ENCODE data around the gene HES1. TPM values are rescaled to one million over a fixed set of nuclear protein-coding genes. Genes with fewer than 3 reads are reported as not detected.

Gene HES1
- total and polyA plus RNA-seq, 10 of the 15 experiments (the other 5 are each of a cell fraction or from before 2014, with no cell fraction given): 0.46 to 5.3 (median 2.3) TPM

DNA sequence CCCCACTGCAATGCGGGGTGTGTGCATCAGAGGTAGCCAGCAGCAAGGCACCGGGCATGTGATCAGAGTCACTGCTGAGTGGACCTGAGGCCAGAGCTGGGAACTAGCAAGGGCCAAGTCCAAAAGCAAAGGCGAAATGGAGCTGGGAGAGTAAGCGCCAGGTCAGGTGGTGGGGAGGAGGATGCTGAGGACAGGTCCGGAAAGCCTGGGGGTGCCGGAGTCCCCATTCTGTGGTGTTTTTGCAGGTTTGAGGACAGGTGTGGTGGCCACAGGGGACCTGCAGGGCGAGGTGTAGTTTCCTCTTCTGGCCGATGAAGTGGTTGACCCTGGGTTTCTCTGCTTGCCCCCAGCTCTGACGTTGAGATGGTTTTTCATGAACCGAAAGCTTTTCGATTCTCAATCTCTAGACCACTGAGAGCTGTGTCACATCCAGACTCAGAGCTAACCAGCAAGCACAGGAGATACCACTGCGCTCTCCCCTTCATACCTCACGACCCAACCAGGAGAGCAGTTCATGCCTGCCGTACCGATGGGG, 35.0 kb upstream of the HES1 start (continued):
- TF ChIP-seq SMAD1 (IDR thresholded peaks at IDR 0.05; ENCODE audit: low read depth, partially characterized antibody) (no peak), GATAD2B (conservative IDR thresholded peaks at IDR 0.05; ENCODE audit: low read depth) (no peak), LARP7 (IDR thresholded peaks at IDR 0.05) (no peak), EZH2 (IDR thresholded peaks at IDR 0.05; ENCODE audit: borderline replicate concordance, control insufficient read depth, low read depth, low read length) (no peak), PML (IDR thresholded peaks at IDR 0.05; ENCODE audit: low read length) (no peak), MLLT1 (IDR thresholded peaks at IDR 0.05) (peak; percentile 57; the same call in 1 of the 2 replicates), KLF5 (IDR thresholded peaks at IDR 0.05; ENCODE audit: partially characterized antibody) (no peak), JUND (IDR thresholded peaks at IDR 0.05; ENCODE audit: low read depth, low read length) (no peak), IRF5 (IDR thresholded peaks at IDR 0.05; ENCODE audit: borderline replicate concordance) (no peak), CBX3 (IDR thresholded peaks at IDR 0.05; ENCODE audit: borderline replicate concordance, low read depth) (no peak), ZNF622 (IDR thresholded peaks at IDR 0.05) (no peak), POU2F2 (IDR thresholded peaks at IDR 0.05; ENCODE audit: borderline replicate concordance, low read depth, low read length) (peak; percentile 60; the same call in 1 of the 3 replicates), SREBF1 (IDR thresholded peaks at IDR 0.05; ENCODE audit: low read length) (no peak), BCL11A (IDR thresholded peaks at IDR 0.05; ENCODE audit: low read depth, low read length) (peak; percentile 56), BCL3 (IDR thresholded peaks at IDR 0.05; ENCODE audit: borderline replicate concordance, insufficient read depth, low read depth, low read length, poor library complexity, severe bottlenecking) (no peak)
- TF ChIP-seq, protein P1, sequence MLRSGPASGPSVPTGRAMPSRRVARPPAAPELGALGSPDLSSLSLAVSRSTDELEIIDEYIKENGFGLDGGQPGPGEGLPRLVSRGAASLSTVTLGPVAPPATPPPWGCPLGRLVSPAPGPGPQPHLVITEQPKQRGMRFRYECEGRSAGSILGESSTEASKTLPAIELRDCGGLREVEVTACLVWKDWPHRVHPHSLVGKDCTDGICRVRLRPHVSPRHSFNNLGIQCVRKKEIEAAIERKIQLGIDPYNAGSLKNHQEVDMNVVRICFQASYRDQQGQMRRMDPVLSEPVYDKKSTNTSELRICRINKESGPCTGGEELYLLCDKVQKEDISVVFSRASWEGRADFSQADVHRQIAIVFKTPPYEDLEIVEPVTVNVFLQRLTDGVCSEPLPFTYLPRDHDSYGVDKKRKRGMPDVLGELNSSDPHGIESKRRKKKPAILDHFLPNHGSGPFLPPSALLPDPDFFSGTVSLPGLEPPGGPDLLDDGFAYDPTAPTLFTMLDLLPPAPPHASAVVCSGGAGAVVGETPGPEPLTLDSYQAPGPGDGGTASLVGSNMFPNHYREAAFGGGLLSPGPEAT (IDR thresholded peaks at IDR 0.05; ENCODE audit: low read depth): no peak
- TF ChIP-seq, protein P2, sequence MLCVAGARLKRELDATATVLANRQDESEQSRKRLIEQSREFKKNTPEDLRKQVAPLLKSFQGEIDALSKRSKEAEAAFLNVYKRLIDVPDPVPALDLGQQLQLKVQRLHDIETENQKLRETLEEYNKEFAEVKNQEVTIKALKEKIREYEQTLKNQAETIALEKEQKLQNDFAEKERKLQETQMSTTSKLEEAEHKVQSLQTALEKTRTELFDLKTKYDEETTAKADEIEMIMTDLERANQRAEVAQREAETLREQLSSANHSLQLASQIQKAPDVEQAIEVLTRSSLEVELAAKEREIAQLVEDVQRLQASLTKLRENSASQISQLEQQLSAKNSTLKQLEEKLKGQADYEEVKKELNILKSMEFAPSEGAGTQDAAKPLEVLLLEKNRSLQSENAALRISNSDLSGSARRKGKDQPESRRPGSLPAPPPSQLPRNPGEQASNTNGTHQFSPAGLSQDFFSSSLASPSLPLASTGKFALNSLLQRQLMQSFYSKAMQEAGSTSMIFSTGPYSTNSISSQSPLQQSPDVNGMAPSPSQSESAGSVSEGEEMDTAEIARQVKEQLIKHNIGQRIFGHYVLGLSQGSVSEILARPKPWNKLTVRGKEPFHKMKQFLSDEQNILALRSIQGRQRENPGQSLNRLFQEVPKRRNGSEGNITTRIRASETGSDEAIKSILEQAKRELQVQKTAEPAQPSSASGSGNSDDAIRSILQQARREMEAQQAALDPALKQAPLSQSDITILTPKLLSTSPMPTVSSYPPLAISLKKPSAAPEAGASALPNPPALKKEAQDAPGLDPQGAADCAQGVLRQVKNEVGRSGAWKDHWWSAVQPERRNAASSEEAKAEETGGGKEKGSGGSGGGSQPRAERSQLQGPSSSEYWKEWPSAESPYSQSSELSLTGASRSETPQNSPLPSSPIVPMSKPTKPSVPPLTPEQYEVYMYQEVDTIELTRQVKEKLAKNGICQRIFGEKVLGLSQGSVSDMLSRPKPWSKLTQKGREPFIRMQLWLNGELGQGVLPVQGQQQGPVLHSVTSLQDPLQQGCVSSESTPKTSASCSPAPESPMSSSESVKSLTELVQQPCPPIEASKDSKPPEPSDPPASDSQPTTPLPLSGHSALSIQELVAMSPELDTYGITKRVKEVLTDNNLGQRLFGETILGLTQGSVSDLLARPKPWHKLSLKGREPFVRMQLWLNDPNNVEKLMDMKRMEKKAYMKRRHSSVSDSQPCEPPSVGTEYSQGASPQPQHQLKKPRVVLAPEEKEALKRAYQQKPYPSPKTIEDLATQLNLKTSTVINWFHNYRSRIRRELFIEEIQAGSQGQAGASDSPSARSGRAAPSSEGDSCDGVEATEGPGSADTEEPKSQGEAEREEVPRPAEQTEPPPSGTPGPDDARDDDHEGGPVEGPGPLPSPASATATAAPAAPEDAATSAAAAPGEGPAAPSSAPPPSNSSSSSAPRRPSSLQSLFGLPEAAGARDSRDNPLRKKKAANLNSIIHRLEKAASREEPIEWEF (IDR thresholded peaks at IDR 0.05; ENCODE audit: insufficient replicate concordance, low read depth, low read length): no peak

Measured in GM12878 (cell line).